ENCODE results near the gene GCDH. TPM values are rescaled to one million over a fixed set of nuclear protein-coding genes. Genes with fewer than 3 reads are reported as not detected.
"Not testable (repeated sequence)": the region's sequence is repeated elsewhere in the genome, so short reads cannot be mapped to it uniquely, and the experiment has no call there.

GCDH gene
- total RNA-seq, 1 experiment from 2014 or later, result 15.6 TPM

- no peaks in the 10 kb centered on the region for H3K36me3 ChIP-seq (ENCODE audit: control insufficient read depth, insufficient read depth, low read length)
- DNase-seq (ENCODE audit: low read depth, low spot score) (no peak), ATAC-seq (no peak)
- H3K4me3 ChIP-seq (ENCODE audit: low read depth in 2 of 2, low read length in 2 of 2), result no peak overlapping the region
- H3K27ac ChIP-seq (ENCODE audit: low read length), result no peak overlapping the region
- H3K27me3 ChIP-seq (ENCODE audit: control insufficient read depth, insufficient read depth, low read length), result no peaks in the 10 kb centered on the region
- no peaks in the 10 kb centered on the region for H3K9me3 ChIP-seq (ENCODE audit: control insufficient read depth, insufficient read depth, low read depth, low read length)
- no peak for TF ChIP-seq TCF7L2 (IDR thresholded peaks at IDR 0.05; ENCODE audit: low read depth, low read length)
- no peak for TF ChIP-seq CTCF (IDR thresholded peaks at IDR 0.05)
- no peak for TF ChIP-seq POLR2AphosphoS5 (IDR thresholded peaks at IDR 0.05; ENCODE audit: low read depth, low read length)
- TF ChIP-seq SIN3A (IDR thresholded peaks at IDR 0.05; ENCODE audit: borderline replicate concordance, insufficient read depth, low read depth, low read length), result no peak
- no peaks in the 10 kb centered on the region for H3K4me1 ChIP-seq (ENCODE audit: control insufficient read depth, insufficient read depth, low read length)
- POLR2A ChIA-PET, result no interaction called here
- no TSS peak for BruUV-seq (replicated peaks)
- intact Hi-C loops (cut with micrococcal nuclease; ENCODE audit: unreplicated experiment) (no loop called here), in situ Hi-C loops (cut with HindIII; ENCODE audit: low pct_unique_long_range_greater_than_20kb, low sequenced_read_pairs) (no loop called here)
- CTCF ChIA-PET, result no interaction called here
These were observed 22.1 kb downstream of the GCDH start for GRCh38 chr19:12913011-12913561.

GRCh38 chr19:12913851-12914690 is 23.1 kb downstream of the GCDH start:
- ATAC-seq (no peak), DNase-seq (ENCODE audit: low read depth, low spot score) (no peak)
- no TSS peak for BruUV-seq (replicated peaks)
- H3K9me3 ChIP-seq (ENCODE audit: control insufficient read depth, insufficient read depth, low read depth, low read length), result no peaks in the 10 kb centered on the region
- TF ChIP-seq SIN3A (IDR thresholded peaks at IDR 0.05; ENCODE audit: borderline replicate concordance, insufficient read depth, low read depth, low read length) (no peak), POLR2AphosphoS5 (IDR thresholded peaks at IDR 0.05; ENCODE audit: low read depth, low read length) (no peak), REST (IDR thresholded peaks at IDR 0.05; ENCODE audit: insufficient read depth in 1 of 2, low read depth in 2 of 2, low read length in 1 of 2) (no peak), TCF7L2 (IDR thresholded peaks at IDR 0.05; ENCODE audit: low read depth, low read length) (no peak), CTCF (IDR thresholded peaks at IDR 0.05) (no peak)
- H3K27me3 ChIP-seq (ENCODE audit: control insufficient read depth, insufficient read depth, low read length), result no peaks in the 10 kb centered on the region
- ChIA-PET CTCF (no interaction called here), POLR2A (no interaction called here)
- H3K36me3 ChIP-seq (ENCODE audit: control insufficient read depth, insufficient read depth, low read length), result no peaks in the 10 kb centered on the region
- intact Hi-C loops (cut with micrococcal nuclease; ENCODE audit: unreplicated experiment), result no loop called here
- no peak overlapping the region for H3K4me3 ChIP-seq (ENCODE audit: low read depth in 2 of 2, low read length in 2 of 2)
- H3K27ac ChIP-seq (ENCODE audit: low read length), result no peak overlapping the region
- in situ Hi-C loops (cut with HindIII; ENCODE audit: low pct_unique_long_range_greater_than_20kb, low sequenced_read_pairs), result no loop called here
- no peaks in the 10 kb centered on the region for H3K4me1 ChIP-seq (ENCODE audit: control insufficient read depth, insufficient read depth, low read length)

- H3K4me3 ChIP-seq (ENCODE audit: low read depth in 2 of 2, low read length in 2 of 2); in situ Hi-C loops (cut with HindIII; ENCODE audit: low pct_unique_long_range_greater_than_20kb, low sequenced_read_pairs); DNase-seq (ENCODE audit: low read depth, low spot score); H3K4me1 ChIP-seq (ENCODE audit: control insufficient read depth, insufficient read depth, low read length); CTCF ChIA-PET; H3K9me3 ChIP-seq (ENCODE audit: control insufficient read depth, insufficient read depth, low read depth, low read length); H3K27ac ChIP-seq (ENCODE audit: low read length); intact Hi-C loops (cut with micrococcal nuclease; ENCODE audit: unreplicated experiment); POLR2A ChIA-PET; H3K36me3 ChIP-seq (ENCODE audit: control insufficient read depth, insufficient read depth, low read length); BruUV-seq (replicated peaks); ATAC-seq; H3K27me3 ChIP-seq (ENCODE audit: control insufficient read depth, insufficient read depth, low read length): not testable (repeated sequence)
These were observed 24.9 kb downstream of the GCDH start for GRCh38 chr19:12915860-12916259.

Data from Panc1 (cell line).